Loucy (cell line): ENCODE measurements around the gene STRN.

Experiments
- EZH2phosphoT487 ChIP-seq: fragments of 200-600 bp; IDR thresholded peaks from 2 replicates; pipeline ENCODE4 v1.6.1; 2018; ENCODE audit warnings: antibody characterized with exemption, mild to moderate bottlenecking, moderate library complexity, borderline replicate concordance
- TF ChIP-seq, protein P1 (sequence below): fragments of 200-600 bp; sonication (generic); conservative IDR thresholded peaks from 2 replicates; pipeline ENCODE4 v1.5.1; 2014; ENCODE audit warnings: mild to moderate bottlenecking, antibody characterized with exemption, low read length

DNA sequence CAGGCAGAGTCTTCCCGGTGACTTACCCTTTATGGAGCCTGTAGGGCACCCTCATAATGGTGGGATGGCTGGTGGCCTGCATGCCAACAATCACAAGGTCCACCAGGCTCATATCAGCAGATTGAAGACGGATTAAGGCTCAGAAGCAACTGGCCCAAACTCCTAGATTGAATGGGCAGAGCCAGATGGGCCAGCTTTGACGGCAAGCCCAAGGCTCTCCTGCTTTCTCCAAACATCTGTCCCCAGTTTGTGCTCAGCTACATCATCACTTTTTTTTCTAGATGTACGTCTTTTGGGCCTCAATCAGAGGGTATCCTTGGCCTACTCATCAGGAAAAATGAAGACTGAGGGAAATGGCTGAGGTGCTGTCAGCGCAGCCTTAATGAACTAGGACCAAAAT lies 155.3 kb downstream of the STRN start:
- TF ChIP-seq, protein P1, sequence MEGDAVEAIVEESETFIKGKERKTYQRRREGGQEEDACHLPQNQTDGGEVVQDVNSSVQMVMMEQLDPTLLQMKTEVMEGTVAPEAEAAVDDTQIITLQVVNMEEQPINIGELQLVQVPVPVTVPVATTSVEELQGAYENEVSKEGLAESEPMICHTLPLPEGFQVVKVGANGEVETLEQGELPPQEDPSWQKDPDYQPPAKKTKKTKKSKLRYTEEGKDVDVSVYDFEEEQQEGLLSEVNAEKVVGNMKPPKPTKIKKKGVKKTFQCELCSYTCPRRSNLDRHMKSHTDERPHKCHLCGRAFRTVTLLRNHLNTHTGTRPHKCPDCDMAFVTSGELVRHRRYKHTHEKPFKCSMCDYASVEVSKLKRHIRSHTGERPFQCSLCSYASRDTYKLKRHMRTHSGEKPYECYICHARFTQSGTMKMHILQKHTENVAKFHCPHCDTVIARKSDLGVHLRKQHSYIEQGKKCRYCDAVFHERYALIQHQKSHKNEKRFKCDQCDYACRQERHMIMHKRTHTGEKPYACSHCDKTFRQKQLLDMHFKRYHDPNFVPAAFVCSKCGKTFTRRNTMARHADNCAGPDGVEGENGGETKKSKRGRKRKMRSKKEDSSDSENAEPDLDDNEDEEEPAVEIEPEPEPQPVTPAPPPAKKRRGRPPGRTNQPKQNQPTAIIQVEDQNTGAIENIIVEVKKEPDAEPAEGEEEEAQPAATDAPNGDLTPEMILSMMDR, result no peak
- no peak for TF ChIP-seq EZH2phosphoT487
